IMR-90 (cell line): ENCODE results near the gene RGS7BP. TPM values are rescaled to one million over a fixed set of nuclear protein-coding genes. Genes with fewer than 3 reads are reported as not detected.

Experiments
- ATAC-seq: fragments of 200-7000 bp; cut with Tn5 transposase; 2 replicates; pipeline ENCODE4 v1.9.1; 2020; ENCODE audit warnings: low read depth, mild to moderate bottlenecking, moderate library complexity
- BruUV-seq: library from RNA; stranded (reverse); fragments of 400-500 nt; replicated peaks from 2 replicates; lab custom pipeline; 2021; lab: Mats Ljungman, UMichigan
- CTCF ChIA-PET: fragments of 300-600 bp; formaldehyde crosslinking; extraction: SDS; loops from one replicate; lab custom pipeline; 2021; ENCODE audit warnings: antibody characterized with exemption; lab: Yijun Ruan, JAX
- POLR2A ChIA-PET: fragments of 300-600 bp; sonication (Branson Sonifier 250); formaldehyde crosslinking; loops from one replicate; lab custom pipeline; 2022; ENCODE audit warnings: antibody characterized with exemption; ENCODE audit not compliant: unreplicated experiment; lab: Charles Lee
- DNase-seq: peaks from one replicate; pipeline ENCODE4 v3.0.0; 2013
- H2AFZ ChIP-seq: replicated peaks from 2 replicates; pipeline ENCODE3; 2013; ENCODE audit warnings: low read length, mild to moderate bottlenecking; ENCODE audit not compliant: poor library complexity
- H2AK5ac ChIP-seq: 2 replicates; pipeline ENCODE4 v1.6.1; 2013; ENCODE audit warnings: low read depth, low read length, inconsistent platforms
- H2AK9ac ChIP-seq: replicated peaks from 2 replicates; pipeline ENCODE3; 2013; ENCODE audit warnings: mild to moderate bottlenecking, low read depth, low read length, moderate library complexity; ENCODE audit not compliant: poor library complexity
- H2BK120ac ChIP-seq: 2 replicates; pipeline ENCODE4 v1.6.1; 2013; ENCODE audit warnings: low read depth, low read length, inconsistent platforms
- H2BK15ac ChIP-seq: 3 replicates; pipeline ENCODE4 v1.6.1; 2013; ENCODE audit warnings: low read depth, low read length, inconsistent platforms
- H2BK20ac ChIP-seq: 2 replicates; pipeline ENCODE4 v1.6.1; 2013; ENCODE audit warnings: low read depth, mild to moderate bottlenecking, inconsistent platforms, low read length, moderate library complexity
- H2BK5ac ChIP-seq: 2 replicates; pipeline ENCODE4 v1.6.1; 2013; ENCODE audit warnings: mild to moderate bottlenecking, low read depth, low read length, inconsistent platforms; ENCODE audit not compliant: poor library complexity, severe bottlenecking
- H3K14ac ChIP-seq: replicated peaks from 2 replicates; pipeline ENCODE4 v1.6.1; 2013; ENCODE audit warnings: low read depth, low read length, inconsistent platforms
- H3K18ac ChIP-seq: 2 replicates; pipeline ENCODE4 v1.6.1; 2013; ENCODE audit warnings: low read depth, low read length, control low read depth
- H3K23ac ChIP-seq: 2 replicates; pipeline ENCODE4 v1.6.1; 2013; ENCODE audit warnings: low read depth, low read length, inconsistent platforms
- H3K27ac ChIP-seq: 2 replicates; pipeline ENCODE4 v1.5.1; 2013; ENCODE audit warnings: mild to moderate bottlenecking, control low read depth, low read length; ENCODE audit not compliant: insufficient read depth
- H3K27me3 ChIP-seq: 2 replicates; pipeline ENCODE4 v1.6.1; 2013; ENCODE audit warnings: low read length; ENCODE audit not compliant: control insufficient read depth, insufficient read depth
- H3K36me3 ChIP-seq: 2 replicates; pipeline ENCODE4 v1.6.1; 2013; ENCODE audit warnings: low read length, mixed read lengths; ENCODE audit not compliant: control insufficient read depth, insufficient read depth
- H3K4ac ChIP-seq: 2 replicates; pipeline ENCODE4 v1.6.1; 2013; ENCODE audit warnings: low read depth, low read length, inconsistent platforms
- H3K4me1 ChIP-seq: 2 replicates; pipeline ENCODE4 v1.6.1; 2013; ENCODE audit warnings: low read length, mixed read lengths; ENCODE audit not compliant: control insufficient read depth, insufficient read depth
- H3K4me2 ChIP-seq: 2 replicates; pipeline ENCODE4 v1.6.1; 2013; ENCODE audit warnings: low read depth, mild to moderate bottlenecking, control low read depth, low read length, moderate library complexity
- H3K4me3 ChIP-seq: 2 replicates; pipeline ENCODE4 v1.5.1; 2013; ENCODE audit warnings: low read depth, mild to moderate bottlenecking, control low read depth, low read length, moderate library complexity; ENCODE audit not compliant: insufficient read depth
- H3K56ac ChIP-seq: 2 replicates; pipeline ENCODE4 v1.6.1; 2013; ENCODE audit warnings: low read length, inconsistent platforms; ENCODE audit not compliant: insufficient read depth; ENCODE audit errors: extremely low read depth
- H3K79me1 ChIP-seq, 2 experiments: 2 replicates each; pipeline ENCODE4 v1.6.1; 2013; ENCODE audit warnings: low read length in 2 of 2, inconsistent platforms in 1 of 2, low read depth in 1 of 2
- H3K9ac ChIP-seq: 2 replicates; pipeline ENCODE4 v1.6.1; 2013; ENCODE audit warnings: low read depth, low read length, control low read depth
- H3K9me1 ChIP-seq: 2 replicates; pipeline ENCODE4 v1.6.1; 2013; ENCODE audit warnings: low read length, inconsistent platforms; ENCODE audit not compliant: insufficient read depth
- H3K9me3 ChIP-seq: 2 replicates; pipeline ENCODE4 v1.6.1; 2013; ENCODE audit warnings: low read length; ENCODE audit not compliant: control insufficient read depth, insufficient read depth
- H4K20me1 ChIP-seq: 2 replicates; pipeline ENCODE4 v1.6.1; 2013; ENCODE audit warnings: low read length, inconsistent platforms; ENCODE audit not compliant: insufficient read depth
- H4K5ac ChIP-seq: 2 replicates; pipeline ENCODE4 v1.6.1; 2013; ENCODE audit warnings: mild to moderate bottlenecking, low read depth, low read length, control low read depth
- H4K8ac ChIP-seq, 2 experiments: 2 replicates each; pipeline ENCODE4 v1.6.1; 2013; ENCODE audit warnings: low read depth in 2 of 2, low read length in 2 of 2, control low read depth in 1 of 2, inconsistent platforms in 1 of 2
- H4K91ac ChIP-seq: 2 replicates; pipeline ENCODE4 v1.6.1; 2013; ENCODE audit warnings: low read depth, low read length, inconsistent platforms; ENCODE audit not compliant: insufficient read depth
- BHLHE40 ChIP-seq: fragments of 150-350 bp; IDR thresholded peaks from 2 replicates; pipeline ENCODE4 v1.6.1; 2016; ENCODE audit warnings: mild to moderate bottlenecking, low read depth, low read length
- CEBPB ChIP-seq: IDR thresholded peaks from 2 replicates; pipeline ENCODE4 v1.6.1; 2012; ENCODE audit warnings: low read depth, low read length, improper control_type of control experiment
- CHD1 ChIP-seq: IDR thresholded peaks from 2 replicates; pipeline ENCODE4 v1.6.1; 2012; ENCODE audit warnings: low read depth, low read length, improper control_type of control experiment
- ELK1 ChIP-seq: fragments of 150-350 bp; IDR thresholded peaks from 2 replicates; pipeline ENCODE4 v1.6.1; 2016; ENCODE audit warnings: low read depth, mild to moderate bottlenecking, low read length, moderate library complexity, borderline replicate concordance
- FOS ChIP-seq: fragments of 150-350 bp; IDR thresholded peaks from 2 replicates; pipeline ENCODE4 v1.6.1; 2016; ENCODE audit warnings: low read depth, low read length
- MAFK ChIP-seq: IDR thresholded peaks from 2 replicates; pipeline ENCODE4 v1.6.1; 2012; ENCODE audit warnings: low read depth, low read length, improper control_type of control experiment
- MAZ ChIP-seq: IDR thresholded peaks from 2 replicates; pipeline ENCODE4 v1.6.1; 2012; ENCODE audit warnings: low read depth, mild to moderate bottlenecking, low read length, improper control_type of control experiment, moderate library complexity, borderline replicate concordance
- MXI1 ChIP-seq: IDR thresholded peaks from 2 replicates; pipeline ENCODE4 v1.6.1; 2012; ENCODE audit warnings: low read depth, mild to moderate bottlenecking, low read length, moderate library complexity, borderline replicate concordance
- NFE2L2 ChIP-seq: fragments of 150-350 bp; IDR thresholded peaks from 2 replicates; pipeline ENCODE4 v1.6.1; 2016; ENCODE audit warnings: low read depth, mild to moderate bottlenecking, low read length
- RAD21 ChIP-seq: IDR thresholded peaks from 2 replicates; pipeline ENCODE4 v1.6.1; 2012; ENCODE audit warnings: low read length, improper control_type of control experiment
- RFX5 ChIP-seq: IDR thresholded peaks from 2 replicates; pipeline ENCODE4 v1.8.0; 2012; ENCODE audit warnings: low read depth, mild to moderate bottlenecking, low read length, moderate library complexity
- SMC3 ChIP-seq: fragments of 150-350 bp; IDR thresholded peaks from 2 replicates; pipeline ENCODE4 v1.6.1; 2016; ENCODE audit warnings: low read depth, mild to moderate bottlenecking, antibody characterized with exemption, low read length, moderate library complexity
- USF2 ChIP-seq: fragments of 150-350 bp; IDR thresholded peaks from 2 replicates; pipeline ENCODE4 v1.6.1; 2017; ENCODE audit warnings: mild to moderate bottlenecking, antibody characterized with exemption, low read length, low read depth
- WGBS, 2 experiments: methylation state at CpG; one replicate each; pipeline versions ENCODE4 v1.1.5 to v1.1.7; 2013; ENCODE audit warnings: missing lambda C conversion rate in 2 of 2; ENCODE audit not compliant: insufficient read length in 1 of 2; ENCODE audit errors: extremely low coverage in 2 of 2; 5-methylcytosine and 5-hydroxymethylcytosine counted together
- dilution Hi-C: fragments of 300-500 bp; cut with HindIII; formaldehyde crosslinking; loops from one replicate; pipeline ENCODE4 v1.14.3; 2018; ENCODE audit warnings: low sequenced_read_pairs; ENCODE audit not compliant: unreplicated experiment
- in situ Hi-C: fragments of 300-500 bp; cut with MboI; formaldehyde crosslinking; loops from 3 replicates; pipeline ENCODE4 v1.14.3; 2019; ENCODE audit warnings: low sequenced_read_pairs, inconsistent platforms, mixed read lengths
- intact Hi-C: fragments of 100-400 bp; cut with micrococcal nuclease; formaldehyde crosslinking; loops from 2 replicates; pipeline ENCODE4 v1.10.0; 2022
- polyA plus RNA-seq, 3 experiments: library from polyadenylated mRNA; depleted of rRNA; stranded (reverse); fragments of >200 nt; gene quantifications; 2 replicates each; pipeline ENCODE4 v1.2.3, GENCODE V29; 2012; ENCODE audit warnings: low replicate concordance in 1 of 3
- total RNA-seq: library from RNA; depleted of rRNA; stranded (reverse); fragments of >200 nt; gene quantifications from 2 replicates; pipeline ENCODE4 v1.2.3, GENCODE V29; 2012

The RGS7BP gene
- total and polyA plus RNA-seq, 2 of the 4 experiments (the other 2 are of a cell fraction) = not detected

GRCh38 chr5:64576250-64576649 is 70.4 kb downstream of the RGS7BP start:
- Histone ChIP-seq H2BK20ac (no peak overlapping the region), H3K56ac (no peak overlapping the region), H3K4me2 (no peak overlapping the region), H2AK5ac (no peak overlapping the region), H3K36me3 (no peaks in the 10 kb centered on the region), H3K9ac (no peak overlapping the region), H2AFZ (no peak overlapping the region), H4K5ac (no peak overlapping the region), H2BK15ac (no peak overlapping the region), H4K20me1 (no peaks in the 10 kb centered on the region), H3K79me1 (no peaks in the 10 kb centered on the region), H4K91ac (no peak overlapping the region), H2BK5ac (no peak overlapping the region), H2BK120ac (no peak overlapping the region), H3K9me1 (no peaks in the 10 kb centered on the region), H3K4me3 (no peak overlapping the region), H3K9me3 (no peaks in the 10 kb centered on the region), H3K27me3 (peaks cover 1% of the 10 kb centered on the region; the same call in 1 of the 2 replicates), H2AK9ac (no peak overlapping the region), H3K27ac (no peak overlapping the region), H3K14ac (no peak overlapping the region), H3K4me1 (no peaks in the 10 kb centered on the region), H3K23ac (no peak overlapping the region), H3K18ac (no peak overlapping the region), H4K8ac (no peak overlapping the region), H3K4ac (no peak overlapping the region)
- ATAC-seq = no peak
- intact Hi-C loops (no loop called here), in situ Hi-C loops (no loop called here), dilution Hi-C loops (no loop called here)
- TF ChIP-seq CEBPB (no peak), SMC3 (no peak), BHLHE40 (no peak), ELK1 (no peak), MAFK (no peak), RFX5 (no peak), RAD21 (no peak), MXI1 (no peak), NFE2L2 (no peak), MAZ (no peak), USF2 (no peak), CHD1 (no peak), FOS (no peak)
- CTCF ChIA-PET = no interaction called here
- POLR2A ChIA-PET = no interaction called here
- no peak for DNase-seq
- WGBS, 2 experiments = no CpG with 5 or more reads among the region's 2 CpGs
- BruUV-seq = no TSS peak
